IPS-NIHi7 (cell line): ENCODE results near the gene HEATR9.

Experiments
- DNase-seq: peaks from one replicate; pipeline ENCODE4 v3.0.0; 2012; ENCODE audit warnings: mixed read lengths; ENCODE audit errors: extremely low spot score

Gene HEATR9

DNA sequence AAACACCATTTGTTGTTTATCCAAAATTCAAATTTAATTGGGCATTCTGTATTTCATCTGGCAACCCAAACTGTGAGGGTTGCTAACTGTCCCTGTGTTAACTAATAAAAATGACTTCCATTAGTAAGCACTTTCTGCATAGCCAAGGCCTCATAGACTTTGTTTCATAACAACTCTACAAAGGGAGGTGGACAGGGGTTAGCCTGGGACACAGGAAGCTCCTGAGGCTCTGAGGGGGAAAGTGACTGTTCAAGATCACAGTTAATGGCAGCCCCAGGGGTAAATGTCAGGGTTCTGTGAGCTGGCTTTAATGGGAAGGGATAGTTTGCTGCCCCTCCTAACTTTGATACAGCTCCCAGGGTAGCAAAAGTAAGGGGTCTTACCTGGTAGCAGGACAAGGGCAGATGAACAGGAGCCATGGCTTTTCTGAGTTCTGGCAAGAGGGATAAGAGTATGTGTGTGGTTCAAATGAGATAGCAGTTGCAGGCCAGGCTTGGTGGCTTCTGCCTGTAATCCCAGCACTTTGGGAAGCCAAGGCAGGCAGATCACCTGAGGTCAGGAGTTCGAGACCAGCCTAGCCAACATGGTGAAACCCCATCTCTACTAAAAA is 2.2 kb downstream of the HEATR9 start:
- DNase-seq = no peak

DNA sequence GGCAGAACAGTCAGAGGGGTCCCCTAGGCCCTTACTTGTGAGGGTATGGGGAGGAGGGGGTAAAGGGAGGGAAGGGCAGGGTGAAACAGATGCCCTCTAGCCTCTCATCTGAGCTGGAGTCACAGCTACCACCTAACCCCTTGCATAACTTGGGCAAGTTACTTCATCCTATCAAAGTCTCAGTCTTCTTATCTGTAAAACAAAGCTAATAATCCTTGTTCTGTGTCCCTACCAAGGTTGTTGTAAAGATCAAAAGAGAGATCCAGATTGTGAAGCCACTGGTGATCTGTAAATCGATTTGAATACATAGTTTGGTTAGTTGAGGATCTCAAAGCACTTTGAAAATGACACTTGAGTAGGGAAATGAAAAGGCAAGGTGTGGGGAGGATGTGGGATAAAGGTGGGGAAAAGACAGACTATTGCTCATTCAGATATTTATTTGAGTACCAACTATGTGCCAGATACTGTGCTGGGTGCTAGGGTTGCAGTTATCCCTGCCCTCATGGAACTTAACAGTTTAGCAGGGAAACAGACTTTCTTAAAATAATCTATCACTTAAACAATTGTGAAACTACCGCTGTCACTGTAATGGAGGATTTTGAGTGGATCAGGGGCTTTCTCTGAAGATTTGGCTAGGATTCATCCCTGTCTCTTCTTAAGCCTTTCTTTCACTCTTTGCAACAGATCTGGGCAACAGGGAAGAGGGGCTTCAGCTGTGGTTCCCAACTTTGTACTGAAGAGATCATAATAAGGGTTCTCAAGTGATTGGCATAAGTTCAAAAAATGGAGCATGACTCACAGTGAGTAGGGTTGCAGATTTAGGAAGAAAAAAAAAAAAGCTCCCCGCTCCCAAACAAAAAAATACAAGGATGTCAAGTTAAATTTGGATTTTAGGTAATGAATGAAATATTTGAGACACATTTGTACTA is 3.0 kb downstream of the HEATR9 start:
- DNase-seq = no peak

DNA sequence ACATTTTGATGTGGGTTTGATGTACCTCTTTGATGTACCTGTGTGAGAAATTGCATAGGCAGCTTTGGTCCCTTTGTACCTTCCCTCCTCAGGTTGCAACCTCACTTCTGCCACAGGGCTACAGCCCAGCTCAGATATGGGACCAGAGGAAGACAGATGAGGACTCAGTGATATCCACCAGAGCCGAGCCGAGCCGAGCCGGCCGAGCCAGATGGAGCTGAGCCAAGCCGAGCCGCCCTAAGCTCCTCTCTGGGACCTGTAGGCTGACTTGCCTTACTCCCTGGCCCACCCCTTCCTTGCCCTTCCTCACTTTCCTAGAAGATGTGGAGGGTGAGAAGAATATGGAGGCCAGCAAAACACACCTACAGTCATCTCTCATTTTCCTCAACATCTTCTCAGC is 3.8 kb downstream of the HEATR9 start:
- no peak for DNase-seq

DNA sequence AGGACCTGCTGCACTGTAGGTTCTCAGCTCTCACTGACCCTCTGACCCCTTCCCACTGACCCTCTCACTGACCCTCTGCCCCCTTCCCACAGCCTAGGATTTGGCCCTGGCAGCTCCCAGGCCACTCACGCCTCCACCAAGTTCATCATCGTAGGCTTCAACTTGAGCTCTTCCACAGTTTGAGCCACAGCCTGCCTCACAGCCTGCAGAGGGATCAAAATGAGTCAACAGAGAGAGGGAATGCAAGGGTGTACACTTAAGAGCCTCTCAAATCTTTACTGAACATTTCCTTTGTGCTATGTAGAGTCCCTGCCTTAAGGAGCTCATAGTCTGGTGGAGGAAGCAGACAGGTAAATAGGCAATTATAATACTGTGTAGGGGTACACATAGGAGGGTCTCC is 12.1 kb downstream of the HEATR9 start:
- DNase-seq = no peak

DNA sequence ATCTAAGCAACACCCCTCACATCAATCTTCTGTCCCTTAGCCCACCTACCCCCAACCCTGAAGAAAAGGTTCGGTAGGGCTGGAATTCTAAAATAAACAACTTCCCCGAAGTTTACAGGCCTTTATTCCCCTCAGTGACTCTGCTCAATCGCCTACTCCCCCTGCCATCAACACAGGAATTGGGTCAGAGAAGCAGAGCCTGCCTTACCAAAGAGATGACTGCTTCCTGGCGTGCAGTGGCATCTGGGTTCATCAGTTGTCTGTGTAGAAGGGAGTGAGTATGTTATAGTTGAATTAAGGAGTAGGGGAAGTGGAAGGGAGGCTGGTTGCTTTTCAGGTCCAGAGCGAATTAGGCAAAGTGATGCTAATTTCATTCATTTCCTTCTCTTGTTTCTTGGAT is 12.7 kb downstream of the HEATR9 start:
- no peak for DNase-seq

DNA sequence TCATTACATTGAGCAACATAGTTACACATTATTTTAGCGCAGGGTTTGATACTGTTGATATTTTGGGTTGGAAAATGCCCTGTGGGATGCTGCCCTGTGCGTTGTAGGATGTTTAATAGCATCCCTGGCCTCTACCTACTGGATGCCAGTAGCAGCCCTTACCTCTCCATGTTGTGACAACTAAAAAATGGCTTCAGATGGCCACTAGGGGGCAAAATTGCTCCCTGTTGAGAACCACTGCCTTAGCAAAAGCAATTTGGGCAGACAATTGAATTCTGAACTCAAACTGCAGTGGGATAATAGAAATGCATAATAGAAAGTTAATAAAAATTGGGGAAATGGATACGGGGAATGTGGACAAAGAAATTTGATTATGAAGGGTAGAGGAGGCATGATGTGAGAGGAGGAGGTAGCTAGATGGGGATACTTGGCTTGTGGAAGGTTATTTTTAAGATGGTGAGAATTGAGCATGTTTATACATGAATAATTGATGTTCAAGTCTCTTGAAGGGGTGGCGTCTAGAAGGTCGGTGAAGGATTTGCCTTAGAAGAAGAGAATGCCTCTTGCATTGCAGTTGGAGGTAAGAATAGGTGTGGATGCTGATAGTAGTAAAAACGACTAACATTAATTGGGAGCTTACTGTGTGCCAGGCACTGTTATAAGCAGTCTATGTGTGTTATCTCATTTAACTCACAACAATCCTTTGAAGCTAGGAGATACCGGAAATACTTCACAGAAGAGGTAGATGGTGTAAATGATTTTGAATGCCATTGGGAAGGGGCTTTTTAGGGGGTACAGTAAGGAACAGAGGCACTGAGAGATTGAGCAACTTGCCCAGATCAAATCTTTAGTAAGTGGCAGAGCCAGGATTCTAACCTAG is 19.0 kb downstream of the HEATR9 start:
- DNase-seq = peak; percentile 66

DNA sequence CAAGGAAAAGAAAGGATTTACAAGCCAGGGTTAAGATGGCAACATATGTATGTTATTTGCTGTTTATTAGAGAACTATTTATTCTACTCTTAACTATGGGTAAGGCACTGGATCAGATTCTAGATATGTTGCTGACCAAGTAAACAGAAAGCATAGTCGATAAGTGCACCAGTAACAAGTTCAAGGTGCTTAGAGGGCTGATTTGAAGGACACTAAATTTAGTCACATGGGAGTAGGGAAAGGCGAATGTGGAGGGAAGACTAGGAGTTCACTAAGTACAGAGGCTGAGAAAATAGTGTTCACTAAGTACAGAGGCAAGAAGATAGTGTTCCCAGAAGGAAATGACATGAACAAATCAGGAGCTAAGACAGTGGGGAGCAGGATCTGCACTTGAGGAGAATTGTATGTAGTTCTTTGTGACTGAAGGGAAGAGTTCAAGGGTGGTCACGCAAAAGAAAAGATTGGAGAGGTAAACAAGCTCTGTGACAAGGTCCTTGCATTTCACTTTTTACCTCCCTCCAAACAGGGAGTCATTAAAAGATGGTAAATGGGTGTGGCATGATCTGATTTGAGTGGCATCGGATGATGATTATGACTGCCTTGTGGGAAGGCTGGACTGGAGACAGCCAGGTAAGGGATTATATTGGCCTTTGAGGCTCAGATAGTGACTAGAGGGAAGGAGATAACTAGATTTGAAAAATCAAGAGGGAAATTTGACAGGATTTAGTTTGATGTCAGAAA is 20.9 kb downstream of the HEATR9 start:
- no peak for DNase-seq

DNA sequence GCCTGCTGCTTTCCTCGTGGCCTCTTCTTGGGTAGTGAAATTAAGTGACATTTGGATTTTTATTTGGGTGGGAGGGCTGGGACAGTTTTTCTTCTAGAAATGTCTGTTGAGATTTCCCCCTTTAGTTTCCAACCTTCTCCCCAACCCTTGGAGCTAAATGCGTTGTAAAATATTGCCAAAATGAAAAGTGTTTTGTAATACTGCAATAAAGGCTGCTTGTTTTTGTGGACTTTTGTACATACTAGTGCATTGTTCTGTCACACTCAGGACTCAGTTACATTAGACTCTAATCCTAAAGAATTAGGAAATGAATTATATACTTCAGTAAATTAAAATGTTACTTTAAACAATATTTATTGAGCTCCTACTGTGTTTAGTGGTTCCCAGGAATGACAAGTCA is 21.7 kb downstream of the HEATR9 start:
- DNase-seq = no peak

DNA sequence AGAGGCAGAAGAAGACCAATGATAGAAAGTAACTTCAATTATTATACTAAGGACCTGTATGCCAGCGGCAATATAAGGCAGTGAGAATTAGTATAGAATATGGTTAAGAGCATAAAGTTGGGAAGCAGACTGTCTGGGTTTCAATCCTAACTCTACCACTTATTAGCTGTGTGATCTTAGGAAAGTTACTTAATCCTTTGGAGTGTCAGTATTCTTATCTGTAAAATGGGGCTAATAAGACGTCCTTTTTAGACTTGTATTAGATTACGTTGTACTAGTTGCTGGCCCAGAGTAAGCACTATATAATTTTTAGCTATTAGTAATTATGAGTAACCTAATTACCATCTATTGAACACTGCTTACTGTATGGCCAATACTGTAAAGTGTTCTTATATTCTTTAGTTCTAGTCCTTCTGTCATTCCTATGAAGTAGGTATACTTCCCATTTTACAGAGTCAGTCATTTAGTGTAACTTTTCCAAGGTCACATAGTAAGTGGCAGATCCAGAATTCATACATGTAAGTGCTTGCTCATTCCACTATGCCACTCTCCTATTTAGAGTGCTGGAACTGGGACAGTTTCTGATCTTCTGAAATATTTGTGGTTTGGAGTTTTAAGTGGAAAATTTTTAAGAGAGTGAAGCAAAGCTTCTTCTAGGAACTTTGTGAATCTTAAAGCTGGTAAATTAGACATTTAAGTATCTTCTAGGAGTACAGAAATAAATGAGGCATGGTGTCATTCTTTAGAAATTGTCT is 22.5 kb downstream of the HEATR9 start:
- no peak for DNase-seq

DNA sequence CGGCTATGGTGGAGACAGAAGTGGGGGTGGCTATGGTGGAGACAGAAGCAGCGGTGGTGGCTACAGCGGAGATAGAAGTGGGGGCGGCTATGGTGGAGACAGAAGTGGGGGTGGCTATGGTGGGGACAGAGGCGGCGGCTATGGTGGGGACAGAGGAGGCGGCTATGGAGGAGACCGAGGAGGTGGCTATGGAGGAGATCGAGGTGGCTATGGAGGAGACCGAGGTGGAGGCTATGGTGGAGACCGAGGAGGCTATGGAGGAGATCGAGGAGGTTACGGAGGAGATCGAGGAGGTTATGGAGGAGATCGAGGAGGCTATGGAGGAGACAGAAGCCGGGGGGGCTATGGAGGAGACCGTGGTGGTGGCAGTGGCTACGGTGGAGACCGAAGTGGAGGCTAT is 24.1 kb downstream of the HEATR9 start:
- no peak for DNase-seq

DNA sequence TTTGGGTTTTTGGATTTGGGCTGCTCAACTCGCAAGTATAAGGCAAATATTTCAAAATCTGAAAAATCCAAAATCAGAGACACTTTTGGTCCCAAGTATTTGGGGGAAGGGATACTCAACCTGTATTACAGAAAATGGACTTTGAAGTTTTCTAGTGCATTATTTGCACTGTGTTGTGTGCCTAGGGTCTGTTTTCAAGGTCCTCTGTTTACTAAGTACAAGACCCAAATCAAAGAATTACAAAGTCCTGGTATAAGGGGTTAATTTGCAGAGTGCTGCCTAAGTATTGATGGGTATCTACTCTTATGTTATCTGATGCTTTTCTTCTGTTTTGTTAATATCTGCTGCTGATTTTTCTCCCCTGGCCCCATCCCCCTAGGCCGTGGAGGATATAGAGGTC is 25.0 kb downstream of the HEATR9 start:
- no peak for DNase-seq

DNA sequence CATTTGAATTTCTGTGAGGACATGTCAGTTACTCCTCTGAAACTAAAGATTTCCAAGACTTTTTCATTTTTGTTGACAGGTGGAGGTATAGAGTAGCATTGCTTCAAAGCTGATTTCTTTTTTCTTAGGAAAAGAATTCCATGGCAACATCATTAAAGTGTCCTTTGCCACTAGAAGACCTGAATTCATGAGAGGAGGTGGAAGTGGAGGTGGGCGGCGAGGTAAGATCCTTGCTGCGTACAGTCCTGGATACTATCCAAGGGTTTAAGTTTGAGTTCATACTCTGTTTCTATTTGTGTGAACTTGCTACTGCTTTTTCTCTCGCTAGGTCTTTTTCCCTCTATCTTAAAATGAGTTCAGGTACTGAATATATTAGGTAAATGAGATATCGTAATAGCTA is 26.5 kb downstream of the HEATR9 start:
- DNase-seq = no peak

DNA sequence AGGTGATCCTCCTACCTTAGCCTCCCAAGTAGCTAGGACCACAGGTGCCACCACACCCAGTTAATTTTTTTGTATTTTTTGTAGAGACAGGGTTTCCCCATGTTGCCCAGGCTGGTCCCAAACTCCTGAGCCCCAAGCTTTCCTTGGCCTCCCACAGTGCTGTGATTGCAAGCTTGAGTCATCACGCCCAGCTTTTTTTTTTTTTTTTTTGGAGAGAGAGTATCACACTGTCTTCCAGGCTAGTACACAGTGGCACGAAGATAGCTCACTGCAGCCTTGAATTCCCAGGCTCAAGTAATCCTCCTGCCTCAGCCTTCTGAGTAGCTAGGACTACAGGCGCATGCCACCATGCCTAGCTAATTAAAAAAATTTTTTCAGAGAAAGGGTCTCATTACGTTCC is 27.2 kb downstream of the HEATR9 start:
- no peak for DNase-seq

DNA sequence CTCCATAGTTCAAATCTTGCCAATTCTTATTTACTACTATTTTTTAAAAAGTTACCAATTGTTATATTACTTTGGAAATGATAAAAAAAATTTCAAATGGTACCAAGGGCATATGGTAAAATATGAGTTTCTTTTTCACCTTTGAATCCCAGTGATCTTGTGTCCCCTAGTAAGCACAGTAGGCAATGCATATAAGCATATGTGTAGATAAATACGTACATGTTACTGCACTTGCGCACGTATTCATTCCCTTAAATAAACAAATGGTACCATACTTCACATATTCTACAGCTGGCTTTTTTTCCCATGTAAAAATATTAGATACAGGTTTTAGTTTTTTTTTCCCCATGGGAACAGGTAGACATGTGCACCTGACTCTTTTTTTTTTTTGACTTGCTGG is 27.6 kb downstream of the HEATR9 start:
- no peak for DNase-seq

DNA sequence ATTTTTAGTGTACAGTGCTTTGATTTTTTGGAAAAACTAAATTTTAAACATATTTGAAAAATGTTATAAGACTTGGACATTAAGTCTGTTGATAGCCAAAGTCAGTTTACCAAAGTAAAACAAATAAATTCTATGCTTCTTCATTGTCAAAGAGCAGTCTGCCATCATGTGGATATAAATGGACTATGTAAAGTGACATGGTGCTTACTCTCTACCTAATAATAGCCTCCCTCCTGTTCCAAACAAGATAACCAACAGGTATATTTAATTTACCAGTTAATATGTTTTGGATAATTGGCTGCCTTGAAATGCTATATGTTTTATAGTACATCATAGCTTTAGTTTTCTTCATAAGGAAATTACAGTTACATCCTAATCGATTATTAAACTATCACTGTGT is 43.5 kb downstream of the HEATR9 start:
- DNase-seq = no peak

DNA sequence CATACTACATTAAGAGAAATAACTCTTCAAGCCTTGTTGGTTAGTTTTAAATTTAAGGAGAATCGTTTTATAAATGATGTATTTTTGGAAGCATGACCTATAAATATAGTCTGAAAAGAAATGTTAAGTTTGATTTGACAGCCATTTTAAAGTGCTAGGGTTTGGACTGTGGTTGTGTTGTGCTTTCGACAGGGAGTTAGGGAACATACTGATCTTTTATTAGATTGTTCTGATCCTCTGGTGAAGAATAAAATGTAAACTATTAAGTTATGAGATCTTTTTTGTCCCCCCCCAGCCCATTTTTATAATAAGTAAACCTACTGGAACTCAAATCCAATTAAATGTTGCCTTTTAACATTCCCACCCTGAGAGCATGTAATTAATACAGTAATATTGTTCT is 47.4 kb downstream of the HEATR9 start:
- DNase-seq = no peak

DNA sequence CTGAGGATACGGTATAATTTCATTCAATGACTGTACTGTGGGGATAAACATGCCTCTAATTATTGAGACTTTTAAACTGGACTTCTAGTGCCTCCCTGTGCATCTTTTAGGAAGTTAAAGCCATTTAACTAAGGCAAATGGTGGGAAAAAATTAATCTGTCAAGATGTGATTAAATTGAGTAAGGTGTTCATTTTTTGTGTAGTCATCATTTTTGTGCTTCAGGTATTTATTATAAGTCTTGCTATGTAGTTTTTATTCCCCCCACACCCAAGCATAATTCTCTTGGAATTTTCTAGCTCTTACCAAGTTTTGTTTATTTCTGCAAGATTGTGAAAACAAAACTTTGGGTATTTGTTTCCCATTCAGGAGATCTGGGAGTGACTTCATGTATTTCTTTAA is 49.2 kb downstream of the HEATR9 start:
- DNase-seq = no peak

DNA sequence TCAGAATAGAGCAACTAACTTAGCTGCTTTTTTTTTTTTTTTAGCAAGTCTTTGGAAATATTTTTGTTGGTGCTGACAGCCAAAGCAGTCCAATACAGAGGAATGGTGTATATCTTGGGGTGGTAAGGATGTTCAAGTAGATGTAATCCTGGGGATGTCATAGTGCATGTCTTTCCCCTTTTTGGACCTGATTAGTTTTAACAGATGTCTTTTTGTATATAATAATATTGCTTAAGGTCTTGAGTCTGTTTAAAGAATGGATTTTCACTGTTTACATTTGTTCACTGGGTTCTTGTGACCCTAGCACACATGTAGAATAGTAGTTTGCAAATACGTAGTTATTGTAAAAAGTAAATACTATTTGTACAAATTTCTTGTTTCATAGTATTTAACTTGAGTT is 51.5 kb downstream of the HEATR9 start:
- DNase-seq = no peak

DNA sequence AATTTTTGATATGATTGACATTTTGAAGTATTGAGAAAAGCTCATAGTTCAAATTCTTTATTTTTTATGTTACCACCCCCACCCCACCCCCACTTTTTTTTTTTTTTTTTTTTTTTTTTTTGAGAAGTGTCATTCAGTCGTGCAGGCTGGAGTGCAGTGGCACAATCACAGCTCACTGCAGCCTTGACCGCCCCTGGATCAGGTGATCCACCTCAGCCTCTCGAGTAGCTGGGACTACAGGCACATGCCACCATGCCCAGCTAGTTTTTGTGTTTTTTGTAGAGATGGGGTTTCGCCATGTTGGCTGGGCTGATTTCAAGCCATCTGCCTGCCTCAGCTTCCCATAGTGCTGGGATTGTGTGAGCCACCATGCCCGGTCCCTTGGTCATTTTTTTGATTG is 52.0 kb downstream of the HEATR9 start:
- no peak for DNase-seq

DNA sequence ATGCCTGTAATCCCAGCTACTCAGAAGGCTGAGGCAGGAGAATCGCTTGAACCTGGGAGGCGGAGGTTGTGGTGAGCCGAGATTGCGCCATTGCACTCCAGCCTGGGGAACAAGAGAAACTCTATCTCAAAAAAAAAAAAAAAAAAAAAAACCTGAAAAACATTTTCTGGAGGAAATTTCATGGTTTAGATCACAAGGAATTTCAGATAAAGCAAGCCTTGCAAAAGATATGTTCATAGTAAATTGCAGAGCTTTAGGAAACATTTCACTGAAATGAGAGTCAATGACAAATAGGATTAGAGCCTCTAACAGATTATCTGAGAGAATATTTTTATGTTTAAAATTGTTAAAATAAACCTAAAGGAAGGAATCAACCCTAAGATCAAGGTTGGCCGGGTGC is 56.2 kb downstream of the HEATR9 start:
- DNase-seq = no peak

DNA sequence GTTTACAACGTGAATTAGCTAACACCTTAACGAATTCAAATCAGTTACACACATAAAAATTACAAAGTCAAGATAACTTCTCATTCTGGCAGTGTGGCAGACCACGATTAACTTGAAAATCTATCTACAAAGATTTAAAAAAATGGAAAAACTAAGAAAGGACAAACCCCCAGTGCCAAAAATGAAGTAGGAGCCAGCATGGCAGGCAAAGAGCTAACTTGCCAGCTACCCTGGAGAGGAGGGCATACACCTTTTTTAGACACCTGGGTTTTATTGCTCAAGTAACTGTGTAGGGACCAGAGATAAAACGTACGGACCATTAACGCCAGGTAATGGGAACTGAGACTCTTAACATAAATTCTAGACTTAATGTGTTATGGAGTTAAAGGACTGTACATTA is 56.9 kb downstream of the HEATR9 start:
- DNase-seq = no peak
